ENCODE results near the gene HIGD1A.

GRCh38 chr3:42778644-42779043 is 25.6 kb downstream of the HIGD1A start:
- TF ChIP-seq EZH2phosphoT487 (IDR thresholded peaks at IDR 0.05; ENCODE audit: borderline replicate concordance, low read depth) (no peak), YY1 (IDR thresholded peaks at IDR 0.05; ENCODE audit: low read depth) (no peak), EP300 (IDR thresholded peaks at IDR 0.05; ENCODE audit: borderline replicate concordance in 1 of 2, low read depth in 1 of 2, low read length in 1 of 2) (no peak), CTCF (IDR thresholded peaks at IDR 0.05) (no peak), POLR2AphosphoS5 (IDR thresholded peaks at IDR 0.05; ENCODE audit: low read depth, low read length) (no peak), FOXJ3 (CRISPR knock-in tag; IDR thresholded peaks at IDR 0.05) (no peak), FOXM1 (IDR thresholded peaks at IDR 0.05; ENCODE audit: low read depth) (no peak), CHD2 (IDR thresholded peaks at IDR 0.05; ENCODE audit: low read length, partially characterized antibody) (no peak), NRF1 (IDR thresholded peaks at IDR 0.05; ENCODE audit: low read depth, low read length) (no peak), TAF1 (IDR thresholded peaks at IDR 0.05; ENCODE audit: borderline replicate concordance, low read depth, low read length) (no peak), TCF12 (IDR thresholded peaks at IDR 0.05) (no peak), MEF2A (IDR thresholded peaks at IDR 0.05; ENCODE audit: borderline replicate concordance, low read depth) (no peak)

All from SK-N-SH (cell line).